IPS-NIHi7 (cell line): ENCODE measurements around the gene LRRC55.
"Not testable (repeated sequence)": the region's sequence is repeated elsewhere in the genome, so short reads cannot be mapped to it uniquely, and the experiment has no call there.

Source experiments
- DNase-seq: peaks from one replicate; pipeline ENCODE4 v3.0.0; 2012; ENCODE audit warnings: mixed read lengths; ENCODE audit errors: extremely low spot score

LRRC55 gene

DNA sequence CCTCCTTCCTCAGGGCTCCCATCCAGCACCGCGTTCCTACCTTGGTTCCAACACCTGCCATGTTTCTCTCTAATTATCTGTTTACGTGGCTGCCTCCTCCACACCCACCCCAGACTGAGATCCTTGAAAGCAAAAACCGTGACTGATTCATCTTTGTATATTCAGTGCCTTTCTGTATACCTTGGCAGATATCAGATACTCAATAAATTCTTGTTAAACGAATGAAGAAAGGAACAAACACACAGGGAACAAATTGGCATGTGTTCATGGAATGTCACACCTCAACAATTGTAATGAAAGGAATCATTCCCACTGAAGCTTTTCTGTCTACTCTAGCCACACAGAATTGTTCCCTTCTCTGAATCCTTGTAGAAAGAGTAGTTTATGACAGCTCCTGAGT is 20.4 kb upstream of the LRRC55 start:
- DNase-seq = no peak

DNA sequence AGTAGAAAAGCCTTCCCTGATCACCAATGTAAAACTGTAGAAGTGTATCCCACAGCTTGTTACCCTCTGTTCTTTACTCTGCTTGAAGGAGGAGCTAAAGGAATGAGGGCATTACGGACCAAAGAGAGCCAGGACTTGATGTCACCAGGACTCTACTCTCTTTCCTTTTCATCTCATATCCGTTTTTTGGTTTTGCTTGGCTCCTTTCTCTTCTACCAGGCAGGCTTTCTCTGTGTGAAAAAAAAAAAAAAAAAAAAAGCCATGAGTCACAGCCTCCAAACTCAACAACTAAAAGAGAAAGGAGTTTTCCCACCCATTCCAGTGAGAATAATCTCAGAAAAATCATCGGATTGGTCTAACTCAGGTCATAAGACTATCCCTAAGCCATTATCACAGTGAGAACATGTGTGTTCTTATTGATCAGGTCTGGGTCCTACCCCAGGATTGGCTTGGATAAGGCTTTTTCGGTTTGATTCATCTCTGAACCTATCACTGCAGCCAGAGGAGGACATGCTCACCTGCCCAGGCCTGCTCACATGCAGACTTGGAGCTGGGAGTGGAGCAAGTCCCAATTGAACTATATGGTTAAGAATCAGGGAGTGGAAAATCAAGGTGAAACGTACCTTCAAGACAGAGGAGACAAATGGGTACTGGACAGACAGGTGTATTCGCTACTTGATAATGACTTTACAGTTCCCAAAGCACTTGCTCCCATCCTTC is 19.4 kb upstream of the LRRC55 start:
- DNase-seq = no peak

DNA sequence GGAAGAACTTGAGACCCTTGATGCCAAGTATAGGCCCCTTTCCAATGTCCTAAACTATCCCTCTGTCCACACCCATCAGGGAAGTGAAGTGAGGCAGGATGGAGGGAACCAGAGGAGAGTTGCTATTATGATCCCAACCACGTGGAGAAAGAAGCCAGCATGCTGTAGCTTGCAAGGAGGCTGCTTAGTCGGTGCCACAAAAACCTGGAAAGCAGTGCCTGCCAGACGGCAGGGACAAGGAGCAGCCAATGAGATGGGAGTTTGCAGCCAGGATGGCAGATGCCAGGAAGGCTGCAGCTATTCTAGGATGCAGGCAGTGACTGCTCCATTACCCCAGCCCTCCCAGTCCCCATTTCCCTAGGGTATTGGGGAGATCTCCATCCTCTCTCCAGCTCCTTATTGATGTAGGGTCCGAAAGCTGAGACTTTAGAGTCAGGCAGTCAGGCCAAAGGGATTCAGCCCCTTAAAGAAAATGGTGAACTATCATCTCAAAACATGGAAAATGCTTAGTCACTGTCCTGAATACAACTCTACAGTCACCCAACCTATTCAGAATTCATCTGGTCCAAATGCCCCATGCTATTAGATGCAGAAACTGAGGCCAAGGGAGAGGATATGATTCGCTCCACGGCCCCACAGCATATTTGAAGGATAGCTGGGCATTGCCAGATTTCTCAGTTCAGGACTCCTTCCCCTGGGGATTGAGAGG is 18.4 kb upstream of the LRRC55 start:
- DNase-seq = no peak

GRCh38 chr11:57164317-57164716 is 17.4 kb upstream of the LRRC55 start:
- DNase-seq = no peak

DNA sequence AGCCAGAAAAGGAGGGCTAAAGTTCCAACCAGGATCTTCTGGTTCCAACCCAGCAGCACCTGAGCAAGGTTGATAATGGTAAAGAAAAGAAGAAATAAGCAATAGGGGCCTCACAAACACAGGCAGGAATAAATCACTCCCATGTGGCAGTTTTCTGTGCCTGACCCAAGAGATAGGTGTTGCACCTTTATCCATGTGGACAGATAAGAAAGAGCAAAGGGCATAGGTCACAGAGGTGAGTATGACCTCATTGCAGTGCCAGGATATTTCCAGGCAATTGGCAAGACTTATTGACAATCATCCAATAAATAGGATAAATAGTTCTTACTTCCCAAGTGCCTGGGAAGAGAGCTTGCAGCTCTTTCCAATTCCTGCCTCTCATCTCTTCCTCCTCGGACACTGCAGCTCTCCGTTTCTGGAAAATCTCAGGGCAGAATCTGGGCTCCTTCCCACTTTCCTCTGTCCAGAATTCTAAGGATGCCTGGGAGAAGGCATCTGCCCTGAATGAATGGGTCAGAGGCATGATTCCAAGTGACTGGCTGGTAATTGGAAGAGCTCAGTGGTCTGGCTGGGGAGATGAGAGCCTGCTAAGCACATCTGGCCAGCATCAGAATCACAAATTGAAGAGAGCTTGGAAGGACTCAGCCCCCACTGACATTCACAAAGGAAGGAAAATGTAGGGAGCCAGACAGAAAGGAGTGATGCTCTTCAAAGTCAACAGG is 14.5 kb upstream of the LRRC55 start:
- no peak for DNase-seq

GRCh38 chr11:57169732-57170313 is 11.9 kb upstream of the LRRC55 start:
- DNase-seq = not testable (repeated sequence)

DNA sequence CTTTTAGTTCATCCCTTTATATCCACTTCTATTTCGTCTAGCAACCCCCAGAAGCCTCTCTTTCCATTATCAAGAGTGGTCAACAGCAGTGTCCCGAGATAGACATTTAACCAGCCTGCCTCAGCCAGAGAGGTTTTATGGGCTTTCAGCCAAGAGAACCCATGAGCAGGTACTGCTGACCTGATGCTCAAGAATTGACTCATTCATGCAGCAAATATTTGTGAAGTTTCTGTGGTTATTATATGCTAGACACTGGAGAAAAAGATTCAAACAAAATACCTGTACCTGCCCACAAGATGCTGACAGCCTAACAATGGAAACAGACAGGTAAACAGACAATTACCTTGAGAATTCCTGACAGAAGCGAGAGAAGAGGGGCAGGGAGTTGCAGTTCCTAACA is 9.7 kb upstream of the LRRC55 start:
- no peak for DNase-seq

DNA sequence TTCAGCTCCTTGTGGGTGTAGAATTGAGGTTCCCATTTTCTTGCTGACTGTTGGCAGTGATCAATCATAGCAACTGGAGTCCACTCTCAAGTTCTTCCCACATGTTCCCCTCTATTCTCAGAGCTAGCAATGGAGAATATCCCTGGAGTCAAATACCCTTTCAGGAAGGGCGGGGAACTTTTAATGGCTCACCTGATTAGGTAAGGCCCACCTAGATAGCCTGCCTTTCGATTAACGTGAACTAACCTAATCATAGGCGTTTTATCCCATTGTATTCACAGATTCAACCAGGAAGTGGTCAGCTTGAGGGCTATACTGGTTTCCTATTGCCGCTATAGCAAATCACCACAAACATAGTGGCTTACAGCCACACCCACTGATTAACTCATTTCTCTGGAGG is 7.1 kb upstream of the LRRC55 start:
- DNase-seq = no peak

DNA sequence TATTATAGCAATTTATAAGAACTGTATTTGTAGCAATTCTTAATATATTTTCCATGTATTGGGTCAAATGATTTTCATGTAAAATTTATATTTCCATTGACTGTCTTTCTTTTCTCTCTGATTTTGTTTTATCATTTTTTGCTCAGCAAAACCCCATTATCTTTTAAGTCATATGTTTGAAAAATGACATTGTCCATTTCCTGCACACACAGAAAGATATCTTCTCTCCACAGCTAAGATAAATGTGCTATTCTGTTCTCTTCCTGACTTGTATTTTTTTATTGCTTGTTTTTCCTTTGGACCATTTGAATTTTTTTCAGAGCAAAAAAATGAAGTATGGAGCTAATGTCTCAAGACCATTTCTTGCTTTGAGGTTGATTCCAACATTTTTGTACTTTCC is 6.3 kb upstream of the LRRC55 start:
- DNase-seq = no peak

GRCh38 chr11:57178334-57178733 is 3.4 kb upstream of the LRRC55 start:
- DNase-seq = no peak

- no peak for DNase-seq
Measured at GRCh38 chr11:57179681-57180080, 2.1 kb upstream of the LRRC55 start.

- DNase-seq = peak; percentile 68
Measured at GRCh38 chr11:57180081-57180561, 1.6 kb upstream of the LRRC55 start.

DNA sequence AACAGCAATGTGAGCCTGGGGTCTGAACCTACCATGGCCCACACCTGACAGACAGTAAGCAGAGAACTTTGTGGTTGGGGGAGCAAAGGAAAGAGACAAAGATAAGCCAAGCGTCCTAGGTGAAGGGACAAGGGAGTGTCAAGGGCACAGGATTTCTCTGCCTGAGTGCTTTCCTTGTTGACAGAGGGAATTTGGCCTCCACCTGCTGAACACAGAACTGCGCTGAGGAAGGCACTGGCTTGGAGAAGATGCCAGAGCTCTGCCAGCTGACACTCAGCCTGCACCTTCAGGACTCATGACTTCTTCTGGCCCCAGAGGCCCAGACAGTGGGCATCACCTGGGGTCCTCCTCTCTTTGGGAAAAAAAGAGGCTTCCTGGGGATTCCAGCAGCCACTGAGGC is 789 bp upstream of the LRRC55 start:
- DNase-seq = no peak

DNA sequence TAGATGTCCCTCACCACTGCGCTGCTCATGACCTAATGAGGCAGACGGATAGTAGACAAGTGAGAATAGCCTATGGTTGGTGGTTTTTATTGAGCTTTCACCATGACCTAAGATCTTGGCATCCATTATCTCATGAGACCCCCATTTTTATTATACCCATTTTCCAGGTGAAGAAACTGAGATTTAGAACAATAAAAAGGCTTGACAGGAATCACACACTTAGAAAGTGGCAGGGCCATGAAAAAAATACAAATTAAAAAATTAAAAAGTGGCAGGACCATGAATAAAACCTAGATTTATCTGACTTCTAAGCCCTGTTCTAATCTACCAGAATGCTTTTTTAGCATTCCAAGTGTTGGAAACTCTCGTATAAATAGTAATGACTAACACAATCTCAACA is 1.1 kb downstream of the LRRC55 start:
- DNase-seq = no peak

GRCh38 chr11:57190548-57190947 is 8.8 kb downstream of the LRRC55 start:
- DNase-seq = no peak

DNA sequence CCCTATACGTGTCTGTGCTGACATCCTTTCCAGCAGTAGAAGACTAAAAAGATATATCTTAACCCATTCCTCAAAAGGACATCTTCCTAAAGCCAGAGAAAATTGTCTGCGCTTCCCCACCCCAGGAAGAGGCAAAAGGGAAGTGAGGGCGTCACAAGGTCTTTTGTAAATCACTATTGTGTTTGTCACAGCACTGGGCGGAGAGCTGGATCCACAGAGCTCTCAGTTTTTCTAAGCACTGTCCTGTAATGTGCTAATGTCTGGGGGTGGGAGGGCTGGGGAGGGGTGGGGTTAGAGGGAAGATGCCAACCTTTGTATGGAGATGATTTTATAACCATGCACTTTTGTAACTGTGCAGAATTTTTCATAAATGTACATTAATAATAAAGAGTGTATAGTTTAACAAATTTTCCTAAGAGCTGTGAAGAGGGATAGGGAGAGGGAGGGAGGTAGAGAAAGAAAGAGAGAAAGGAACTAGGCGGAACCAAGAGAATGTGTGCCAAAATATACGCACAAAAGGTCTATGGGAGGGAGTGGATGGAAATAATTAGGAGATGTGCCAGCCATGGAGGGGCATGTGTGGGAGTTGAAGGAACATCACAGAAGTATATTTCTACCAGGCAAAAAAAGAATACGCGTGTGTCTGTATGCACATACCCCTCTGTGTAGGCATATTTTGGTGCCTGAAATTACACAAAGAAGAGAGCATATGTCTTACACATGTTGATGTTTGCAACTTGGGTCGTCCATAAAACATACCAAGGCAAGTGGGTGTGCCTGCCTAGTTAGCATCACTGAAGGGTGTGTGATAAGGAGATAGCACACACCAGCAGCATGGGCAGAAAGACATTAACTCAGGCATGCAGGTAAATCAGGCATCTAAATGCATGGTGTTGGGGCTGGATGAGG is 9.8 kb downstream of the LRRC55 start:
- DNase-seq = no peak

- DNase-seq = no peak
Measured at GRCh38 chr11:57192316-57192715, 10.6 kb downstream of the LRRC55 start.

DNA sequence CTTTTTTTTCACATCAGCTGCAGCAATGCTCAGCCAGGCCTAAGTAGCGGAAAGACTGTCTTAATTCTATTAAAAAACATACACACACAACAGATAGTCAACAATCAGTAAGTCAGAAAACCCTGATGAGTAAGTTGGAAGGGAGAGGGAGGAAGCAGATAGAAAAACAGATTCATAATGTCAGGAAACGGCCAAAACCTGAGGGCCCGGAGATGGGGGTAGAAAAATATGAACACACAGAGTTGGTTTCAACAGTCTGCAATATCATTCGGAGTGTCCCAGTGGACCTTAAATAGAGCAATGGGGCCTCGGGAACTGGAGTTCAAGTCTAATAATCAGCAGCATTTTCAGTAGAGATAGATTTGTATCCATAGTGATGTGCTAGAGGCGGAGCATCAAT is 14.8 kb downstream of the LRRC55 start:
- DNase-seq = no peak

- DNase-seq = no peak
Measured at GRCh38 chr11:57197762-57198161, 16.0 kb downstream of the LRRC55 start.

- no peak for DNase-seq
Measured at GRCh38 chr11:57199330-57199729, 17.6 kb downstream of the LRRC55 start.

DNA sequence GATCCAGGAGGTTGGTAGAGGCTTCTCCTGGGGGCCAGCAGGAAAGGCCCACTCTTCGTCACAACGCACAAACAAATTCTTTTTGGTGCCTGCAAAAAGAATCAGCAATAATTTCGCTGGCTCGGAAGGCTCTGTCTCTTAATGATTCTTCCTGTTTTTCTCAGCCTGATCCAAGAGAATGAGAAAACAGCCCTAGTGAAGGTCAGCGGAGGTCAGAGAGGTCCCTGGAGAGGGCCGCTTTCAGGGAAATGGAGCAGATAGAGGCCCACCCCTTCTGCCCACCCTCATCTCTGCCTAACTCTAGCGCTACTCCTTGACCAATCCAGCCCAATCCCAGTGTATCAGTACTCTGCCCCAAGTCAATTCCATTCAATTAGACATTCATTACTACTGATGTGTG is 19.2 kb downstream of the LRRC55 start:
- DNase-seq = no peak
